ENCODE measurements around the gene HSPB3.
"Not testable (repeated sequence)": the region's sequence is repeated elsewhere in the genome, so short reads cannot be mapped to it uniquely, and the experiment has no call there.

HSPB3 gene

DNA sequence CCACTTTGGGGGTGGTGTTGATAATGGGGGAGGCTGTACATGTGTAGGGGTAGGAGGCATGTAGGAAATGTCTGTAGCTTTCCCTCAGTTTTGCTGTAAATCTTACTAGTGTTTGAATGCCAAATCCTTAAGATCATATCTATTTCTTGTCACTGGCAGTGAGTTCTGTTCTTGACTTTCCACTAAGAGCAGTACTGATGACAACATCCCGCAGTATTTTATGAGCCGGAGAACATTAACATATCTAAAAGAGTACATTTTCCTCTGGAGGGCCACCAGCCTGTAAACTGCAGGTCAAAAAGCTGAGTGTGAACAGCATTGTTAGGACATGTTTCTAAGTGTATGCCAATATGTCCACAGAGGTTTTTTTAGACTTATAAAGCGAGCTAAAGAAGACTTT lies 2.5 kb upstream of the HSPB3 start:
- no peak overlapping the region for H3K27ac ChIP-seq
- no peak for DNase-seq (ENCODE audit: low read depth, low spot score)

GRCh38 chr5:54454602-54455001 lies 897 bp upstream of the HSPB3 start:
- H3K27ac ChIP-seq, result no peak overlapping the region

GRCh38 chr5:54457094-54457862 lies 1.8 kb downstream of the HSPB3 start:
- no peak for DNase-seq (ENCODE audit: low read depth, low spot score)
- H3K27ac ChIP-seq, result no peak overlapping the region

More at GRCh38 chr5:54454602-54455001, 897 bp upstream of the HSPB3 start:
- no peak for DNase-seq (ENCODE audit: low read depth, low spot score)

- no peak for DNase-seq (ENCODE audit: low read depth, low spot score)
- H3K27ac ChIP-seq, result no peak overlapping the region
These were observed 2.7 kb downstream of the HSPB3 start for GRCh38 chr5:54458221-54458620.

DNA sequence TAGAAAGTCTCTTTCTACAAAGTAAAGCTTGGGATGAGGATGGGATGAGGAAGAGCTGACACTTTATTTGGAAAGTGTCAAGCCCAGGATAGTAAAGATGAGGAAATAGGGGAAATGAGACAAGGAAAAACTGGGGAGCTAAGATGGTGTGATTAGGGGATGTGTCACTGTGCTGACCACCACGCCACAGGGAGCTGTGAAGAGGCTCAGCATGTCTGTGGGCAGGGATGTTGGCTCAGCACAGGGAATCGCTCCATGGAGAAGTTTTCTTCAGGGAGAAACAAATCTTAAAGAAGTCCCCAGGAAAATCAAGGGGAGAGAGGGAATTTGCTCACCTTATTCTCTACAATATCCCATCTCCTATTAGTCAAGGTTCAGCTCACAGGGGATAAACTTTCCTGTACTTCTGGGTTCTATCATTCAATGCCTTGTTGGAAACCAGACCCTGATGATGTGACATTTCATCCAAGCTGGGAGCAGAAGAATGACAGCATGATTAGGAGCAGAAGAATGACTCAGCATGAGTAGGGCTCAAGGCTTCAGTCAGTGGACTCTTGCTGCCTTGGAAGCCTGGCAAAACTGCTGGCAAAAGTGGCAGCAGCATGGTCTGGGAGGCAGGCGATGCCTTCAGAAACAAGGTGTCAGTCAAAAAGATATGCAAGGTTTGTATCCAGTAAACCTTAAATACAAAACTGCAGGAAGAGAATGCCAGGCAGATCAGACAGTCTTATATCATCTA lies 4.9 kb downstream of the HSPB3 start:
- no peak for DNase-seq (ENCODE audit: low read depth, low spot score)
- H3K27ac ChIP-seq, result no peak overlapping the region

- no peak for DNase-seq (ENCODE audit: low read depth, low spot score)
- no peak overlapping the region for H3K27ac ChIP-seq
These were observed 6.8 kb downstream of the HSPB3 start for GRCh38 chr5:54462281-54462680.

DNA sequence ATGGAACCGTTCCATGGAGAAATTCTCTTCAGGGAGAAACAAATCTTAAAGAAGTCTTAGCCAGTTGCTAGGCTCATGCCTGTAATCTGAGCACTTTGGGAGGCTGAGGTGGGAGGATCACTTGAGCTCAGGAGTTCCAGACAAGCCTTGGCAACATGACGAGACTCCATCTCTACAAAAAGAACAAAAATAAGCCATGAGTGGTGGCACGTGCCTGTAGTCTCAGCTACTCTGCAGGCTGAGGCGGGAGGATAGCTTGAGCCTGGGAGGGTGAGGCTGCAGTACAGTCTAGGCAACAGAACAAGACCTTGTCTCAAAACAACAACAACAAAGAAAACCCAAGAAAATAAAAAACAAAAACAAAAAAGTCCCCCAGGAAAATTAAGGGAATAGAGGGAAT lies 8.2 kb downstream of the HSPB3 start:
- H3K27ac ChIP-seq, result no peak overlapping the region
- no peak for DNase-seq (ENCODE audit: low read depth, low spot score)

DNA sequence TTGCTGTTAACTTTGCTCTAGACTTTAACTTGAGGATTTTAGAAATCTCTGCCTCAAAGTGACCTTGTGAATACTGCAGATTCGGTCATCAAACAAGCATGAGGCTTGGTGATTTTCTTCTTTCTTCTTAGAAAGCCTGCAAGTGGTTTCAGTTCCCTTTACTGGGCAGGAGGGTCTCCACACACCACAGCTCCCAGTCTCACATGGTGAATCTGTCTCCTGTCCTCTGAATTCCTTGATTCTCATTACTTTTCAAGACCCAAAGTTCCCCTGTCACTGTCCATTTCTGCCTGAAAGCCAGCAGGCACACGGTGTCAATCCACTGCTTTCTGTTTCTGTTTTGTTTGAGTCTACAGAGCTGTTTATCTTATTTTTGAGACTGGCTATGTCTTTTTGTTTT lies 14.1 kb downstream of the HSPB3 start:
- no peak for DNase-seq (ENCODE audit: low read depth, low spot score)
- H3K27ac ChIP-seq, result no peak overlapping the region

- no peak overlapping the region for H3K27ac ChIP-seq
- no peak for DNase-seq (ENCODE audit: low read depth, low spot score)
These were observed 14.6 kb downstream of the HSPB3 start for GRCh38 chr5:54470128-54470527.

DNA sequence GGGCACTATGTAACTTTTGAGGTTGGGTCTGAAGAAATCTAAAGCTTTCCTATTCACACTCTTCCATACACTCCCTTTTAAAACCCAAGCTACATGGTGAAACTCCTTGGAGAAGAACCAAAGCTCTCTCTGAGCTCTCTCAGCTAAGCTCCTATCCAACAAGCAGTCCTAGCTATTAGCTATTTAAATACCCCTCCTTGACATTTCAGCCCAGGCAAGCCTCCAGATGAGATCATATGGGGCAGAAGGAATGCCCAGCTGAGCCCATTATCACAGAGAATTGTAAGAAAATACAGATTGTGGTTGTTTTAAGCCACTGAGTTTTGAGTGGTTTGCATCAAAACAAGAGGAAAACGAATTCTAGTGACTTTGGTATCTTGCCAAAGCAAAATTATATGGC lies 15.2 kb downstream of the HSPB3 start:
- no peak overlapping the region for H3K27ac ChIP-seq

DNA sequence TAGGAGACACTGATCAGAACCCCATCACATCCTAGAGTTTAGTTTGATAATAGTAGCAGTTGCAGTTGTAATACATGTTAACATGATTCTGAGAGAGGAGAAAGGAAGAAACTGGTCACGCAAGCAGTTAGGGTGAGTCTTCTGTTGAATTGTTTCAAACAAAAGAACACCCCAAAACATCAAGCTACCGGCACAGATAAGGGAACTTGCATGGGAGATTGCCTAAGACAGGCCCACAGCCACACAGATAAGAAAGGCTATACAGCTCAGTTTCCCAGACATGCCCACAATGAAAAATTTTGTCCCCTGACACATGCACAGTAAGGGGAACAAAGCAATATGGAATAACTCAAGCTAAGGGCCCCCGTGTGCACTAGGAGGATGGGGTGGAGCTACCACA lies 15.9 kb downstream of the HSPB3 start:
- no peak for DNase-seq (ENCODE audit: low read depth, low spot score)
- H3K27ac ChIP-seq, result no peak overlapping the region

More for the DNA sequence above, 15.2 kb downstream of the HSPB3 start:
- DNase-seq (ENCODE audit: low read depth, low spot score), result no peak

DNA sequence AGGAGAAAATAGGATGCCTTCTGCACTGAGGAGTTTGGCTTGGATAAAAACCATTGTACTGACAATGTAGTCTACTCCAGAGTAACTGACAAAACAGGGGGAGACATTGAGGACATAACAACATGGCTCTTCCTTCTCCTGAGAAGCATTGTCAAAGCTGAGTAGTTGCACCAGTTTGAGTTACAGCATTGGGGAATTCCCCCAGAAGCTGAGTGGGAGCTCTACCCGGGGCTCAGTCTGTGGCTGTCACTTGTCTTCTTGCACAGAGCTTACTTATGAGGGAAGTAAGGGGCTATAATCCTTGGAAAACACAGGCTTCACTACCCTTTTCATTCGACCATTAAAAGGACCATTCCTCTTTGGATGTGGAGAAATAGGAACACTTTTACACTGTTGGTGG lies 21.2 kb downstream of the HSPB3 start:
- DNase-seq (ENCODE audit: low read depth, low spot score), result no peak
- no peak overlapping the region for H3K27ac ChIP-seq

- no peak for DNase-seq (ENCODE audit: low read depth, low spot score)
- no peak overlapping the region for H3K27ac ChIP-seq
These were observed 22.5 kb downstream of the HSPB3 start for GRCh38 chr5:54477941-54478478.

DNA sequence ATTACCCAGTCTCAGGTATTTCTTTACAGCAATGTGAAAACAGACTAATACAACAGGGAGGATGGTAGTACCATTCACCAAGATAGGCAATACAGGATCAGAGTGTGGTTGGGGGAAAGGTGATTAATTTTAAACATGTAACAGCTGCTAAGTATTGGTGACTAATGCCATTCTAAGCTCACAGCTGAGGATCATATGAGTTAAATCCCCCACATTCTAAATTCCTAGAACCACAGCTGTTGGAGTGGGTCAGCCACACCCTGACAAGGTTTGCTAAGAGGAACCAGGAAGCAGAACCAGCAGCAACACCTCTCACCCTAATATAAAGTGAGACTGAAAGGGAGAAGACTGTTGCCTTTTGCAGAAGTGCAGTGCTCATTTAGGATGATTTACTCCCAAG lies 24.8 kb downstream of the HSPB3 start:
- peak; percentile 64 for DNase-seq (ENCODE audit: low read depth, low spot score)
- no peak overlapping the region for H3K27ac ChIP-seq

- no peak for DNase-seq (ENCODE audit: low read depth, low spot score)
- H3K27ac ChIP-seq, result no peak overlapping the region
These were observed 28.9 kb downstream of the HSPB3 start for GRCh38 chr5:54484219-54484894.

DNA sequence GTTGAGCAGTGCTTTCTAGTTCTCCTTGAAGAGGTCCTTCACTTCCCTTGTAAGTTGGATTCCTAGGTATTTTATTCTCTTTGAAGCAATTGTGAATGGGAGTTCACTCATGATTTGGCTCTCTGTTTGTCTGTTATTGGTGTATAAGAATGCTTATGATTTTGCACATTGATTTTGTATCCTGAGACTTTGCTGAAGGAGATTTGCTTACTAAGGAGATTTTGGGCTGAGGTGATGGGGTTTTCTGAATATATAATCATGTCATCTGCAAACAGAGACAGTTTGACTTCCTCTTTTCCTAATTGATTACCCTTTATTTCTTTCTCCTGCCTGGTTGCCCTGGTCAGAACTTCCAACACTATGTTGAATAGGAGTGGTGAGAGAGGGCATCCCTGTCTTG lies 30.2 kb downstream of the HSPB3 start:
- H3K27ac ChIP-seq; DNase-seq (ENCODE audit: low read depth, low spot score): not testable (repeated sequence)

GRCh38 chr5:54489648-54489979 lies 34.1 kb downstream of the HSPB3 start:
- not testable (repeated sequence) for DNase-seq (ENCODE audit: low read depth, low spot score); H3K27ac ChIP-seq

DNA sequence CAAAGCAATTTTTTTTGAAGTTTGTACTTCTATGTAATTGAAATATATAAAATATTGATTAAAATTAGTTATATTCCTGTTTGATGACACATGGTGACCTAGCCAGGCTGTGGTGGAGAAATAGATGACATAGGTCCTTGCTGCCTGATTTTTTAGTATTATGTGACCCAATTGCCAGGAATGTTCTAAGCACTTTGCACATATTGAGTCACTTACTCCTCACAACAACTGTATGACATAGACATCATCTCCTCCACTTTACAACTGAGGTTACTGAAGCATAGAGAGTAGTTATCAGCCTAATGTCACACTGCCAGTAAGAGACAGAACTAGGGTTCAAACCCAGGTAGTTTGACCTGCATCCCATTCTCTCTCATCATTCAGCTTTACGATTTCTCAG lies 35.8 kb downstream of the HSPB3 start:
- no peak for DNase-seq (ENCODE audit: low read depth, low spot score)
- no peak overlapping the region for H3K27ac ChIP-seq

DNA sequence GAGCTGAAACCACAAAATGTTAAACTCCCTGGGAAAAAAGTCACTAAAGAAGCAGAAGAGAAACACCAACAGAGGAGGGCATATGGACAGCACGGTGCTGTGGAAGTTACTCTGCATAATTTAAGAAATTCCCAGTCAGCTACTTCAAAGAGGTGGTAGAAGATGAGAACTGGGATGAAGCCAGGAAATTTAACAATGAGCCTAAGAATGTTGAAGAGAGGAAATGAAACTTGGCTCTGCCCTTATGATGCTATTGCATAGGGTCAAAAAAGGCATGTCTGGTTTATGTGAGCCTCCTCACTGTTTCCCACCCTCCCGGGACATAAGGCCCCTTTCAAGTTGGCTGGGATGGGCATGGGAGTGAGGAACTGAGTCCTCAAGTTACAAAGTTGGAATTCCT lies 36.7 kb downstream of the HSPB3 start:
- DNase-seq (ENCODE audit: low read depth, low spot score), result no peak
- H3K27ac ChIP-seq, result no peak overlapping the region

DNA sequence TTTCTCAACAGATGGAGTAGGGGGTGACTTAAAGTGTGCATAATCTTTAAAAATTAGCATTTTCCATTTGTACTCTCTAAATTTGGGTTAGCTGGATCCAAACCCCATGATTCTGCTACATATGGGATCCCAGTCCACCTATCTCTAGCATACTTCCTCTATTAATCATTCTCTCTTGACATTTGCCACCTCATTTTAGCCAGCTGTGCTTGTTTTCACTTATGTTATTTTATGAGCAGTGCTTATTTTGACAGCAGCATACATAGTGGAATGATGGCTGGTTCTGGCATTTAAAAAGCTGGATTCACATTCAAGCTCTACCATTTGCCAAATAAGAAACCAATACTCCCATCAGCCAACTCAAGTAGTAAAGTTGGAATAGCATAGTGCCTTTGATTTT lies 39.5 kb downstream of the HSPB3 start:
- DNase-seq (ENCODE audit: low read depth, low spot score), result no peak
- H3K27ac ChIP-seq, result no peak overlapping the region
